Renal cortical epithelial cell (primary cell): ENCODE data around the gene LRRC2. TPM values are rescaled to one million over a fixed set of nuclear protein-coding genes. Genes with fewer than 3 reads are reported as not detected.
A peak's percentile ranks its signal among the peaks of the same experiment; 100 is the strongest.
"Not testable (repeated sequence)": the region's sequence is repeated elsewhere in the genome, so short reads cannot be mapped to it uniquely, and the experiment has no call there.

ENCODE experiments used
- DNase-seq: peaks from one replicate; pipeline ENCODE4 v3.0.0-alpha.2; 2011; ENCODE audit warnings: low read depth
- total RNA-seq: library from RNA; depleted of rRNA; stranded (reverse); fragments of >200 nt; gene quantifications from 2 replicates; pipeline ENCODE4 v1.2.3, GENCODE V29; 2014

LRRC2 gene
- total RNA-seq, 1 donor from 2014 or later = 0.45 TPM

GRCh38 chr3:46584598-46585467 is 18.7 kb upstream of the LRRC2 start:
- DNase-seq = no peak

DNA sequence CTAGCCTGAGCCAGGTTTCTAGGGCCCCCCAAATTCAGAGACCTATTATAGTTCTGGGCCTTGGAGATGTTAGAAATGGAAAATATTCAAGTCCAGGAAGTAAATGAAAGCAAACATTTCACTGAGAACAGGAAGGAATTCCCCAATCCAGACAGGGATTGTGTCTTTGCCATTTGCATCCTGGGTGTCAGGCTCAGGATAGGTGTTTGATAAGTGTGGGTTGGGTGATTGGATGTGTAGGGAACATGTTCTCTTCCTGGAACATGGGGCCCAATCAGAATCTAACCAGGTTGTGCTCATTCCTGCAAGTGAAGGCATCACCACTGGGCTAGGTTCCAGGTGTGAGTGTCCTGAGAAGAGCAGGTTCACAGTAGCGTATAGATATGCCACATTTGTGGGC is 14.6 kb upstream of the LRRC2 start:
- no peak for DNase-seq

DNA sequence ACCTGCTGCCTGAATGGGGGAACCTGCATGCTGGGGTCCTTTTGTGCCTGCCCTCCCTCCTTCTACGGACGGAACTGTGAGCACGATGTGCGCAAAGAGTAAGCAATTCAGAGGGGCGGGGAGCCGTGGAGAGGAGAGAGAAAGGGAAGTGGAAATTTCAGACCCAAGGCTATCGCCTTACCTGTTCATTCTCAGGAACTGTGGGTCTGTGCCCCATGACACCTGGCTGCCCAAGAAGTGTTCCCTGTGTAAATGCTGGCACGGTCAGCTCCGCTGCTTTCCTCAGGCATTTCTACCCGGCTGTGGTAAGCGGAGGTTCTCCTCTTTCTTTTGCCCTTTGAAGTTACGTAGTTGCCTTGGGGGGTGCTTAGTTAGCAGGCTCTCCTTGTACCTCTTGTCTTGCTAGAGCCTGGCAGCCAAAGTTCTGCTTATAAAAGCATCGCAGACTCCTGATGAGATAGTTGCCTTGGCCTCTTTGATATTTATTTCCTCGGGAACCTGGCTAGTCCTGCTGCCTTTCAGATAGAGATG is 13.7 kb upstream of the LRRC2 start:
- no peak for DNase-seq

- DNase-seq = no peak
Measured at GRCh38 chr3:46578973-46579755, 13.1 kb upstream of the LRRC2 start.

DNA sequence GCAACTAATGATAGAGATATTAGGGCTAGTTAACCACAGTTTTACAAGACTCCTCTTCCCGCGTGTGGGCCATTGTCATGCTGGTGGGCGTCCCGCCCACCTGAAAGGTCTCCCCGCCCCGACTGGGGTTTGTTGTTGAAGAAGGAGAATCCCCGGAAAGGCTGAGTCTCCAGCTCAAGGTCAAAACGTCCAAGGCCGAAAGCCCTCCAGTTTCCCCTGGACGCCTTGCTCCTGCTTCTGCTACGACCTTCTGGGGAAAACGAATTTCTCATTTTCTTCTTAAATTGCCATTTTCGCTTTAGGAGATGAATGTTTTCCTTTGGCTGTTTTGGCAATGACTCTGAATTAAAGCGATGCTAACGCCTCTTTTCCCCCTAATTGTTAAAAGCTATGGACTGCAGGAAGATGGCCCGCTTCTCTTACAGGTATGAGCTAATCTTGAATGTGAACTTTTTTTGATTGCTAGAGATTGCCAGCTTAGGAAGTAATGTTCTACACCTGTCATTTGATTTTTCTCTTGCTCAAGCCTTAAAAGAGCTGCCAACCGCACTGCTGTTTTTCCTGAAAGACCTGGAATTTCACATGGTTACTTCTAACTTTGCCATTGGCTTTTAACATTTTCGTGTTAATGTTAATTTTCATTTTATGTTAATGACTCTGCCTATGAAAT is 11.6 kb upstream of the LRRC2 start:
- DNase-seq = not testable (repeated sequence)

DNA sequence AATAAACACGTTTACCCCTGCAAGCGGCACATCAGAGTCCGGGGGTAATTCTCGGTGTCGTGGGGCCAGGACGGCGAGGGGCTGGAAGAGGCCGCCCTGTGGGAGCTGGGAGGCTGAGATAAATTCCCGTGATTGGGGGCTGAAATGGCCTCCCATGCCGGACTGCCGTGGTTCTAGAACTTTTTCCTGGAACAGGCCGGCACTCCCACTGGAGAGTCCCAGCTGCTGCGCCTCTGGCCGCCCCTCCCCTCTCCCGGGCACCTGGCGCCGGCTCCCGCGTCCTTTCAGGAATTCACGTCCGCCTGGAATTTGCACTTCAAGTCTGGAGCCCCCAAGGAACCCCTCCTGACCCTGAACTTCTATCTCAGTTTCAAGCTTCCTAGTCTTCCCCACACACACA is 10.8 kb upstream of the LRRC2 start:
- no peak for DNase-seq

- DNase-seq = no peak
Measured at GRCh38 chr3:46576386-46576785, 10.3 kb upstream of the LRRC2 start.

DNA sequence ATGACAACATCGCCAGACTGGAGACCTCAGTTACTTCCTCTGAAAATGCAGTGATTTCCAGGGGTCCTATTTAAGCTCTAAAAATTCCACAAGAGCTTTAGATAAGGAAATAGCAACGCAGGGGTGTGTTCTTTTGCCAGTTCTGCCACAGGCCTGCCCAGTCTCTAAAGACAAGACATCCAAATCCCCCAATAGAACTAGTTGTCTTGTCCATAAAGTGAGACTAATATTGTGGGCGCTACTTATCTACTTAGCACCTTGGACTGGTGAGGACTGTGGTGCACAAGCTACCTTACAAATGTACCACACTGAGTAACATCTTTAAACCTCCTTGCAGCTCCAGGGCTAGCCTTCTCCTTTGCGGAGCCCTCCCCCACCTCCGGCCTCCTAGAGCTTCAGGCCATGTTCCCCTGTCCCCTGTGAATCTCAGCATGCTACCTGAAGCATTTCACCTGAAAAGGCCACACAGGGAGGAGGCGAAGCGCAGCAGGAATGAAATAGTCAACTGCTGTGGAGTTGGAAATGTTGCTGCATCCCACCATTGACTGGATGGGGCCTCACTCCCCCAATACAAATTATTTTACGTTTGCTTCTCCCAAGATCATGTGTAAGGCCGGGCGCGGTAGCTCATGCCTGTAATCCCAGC is 9.6 kb upstream of the LRRC2 start:
- DNase-seq = no peak

DNA sequence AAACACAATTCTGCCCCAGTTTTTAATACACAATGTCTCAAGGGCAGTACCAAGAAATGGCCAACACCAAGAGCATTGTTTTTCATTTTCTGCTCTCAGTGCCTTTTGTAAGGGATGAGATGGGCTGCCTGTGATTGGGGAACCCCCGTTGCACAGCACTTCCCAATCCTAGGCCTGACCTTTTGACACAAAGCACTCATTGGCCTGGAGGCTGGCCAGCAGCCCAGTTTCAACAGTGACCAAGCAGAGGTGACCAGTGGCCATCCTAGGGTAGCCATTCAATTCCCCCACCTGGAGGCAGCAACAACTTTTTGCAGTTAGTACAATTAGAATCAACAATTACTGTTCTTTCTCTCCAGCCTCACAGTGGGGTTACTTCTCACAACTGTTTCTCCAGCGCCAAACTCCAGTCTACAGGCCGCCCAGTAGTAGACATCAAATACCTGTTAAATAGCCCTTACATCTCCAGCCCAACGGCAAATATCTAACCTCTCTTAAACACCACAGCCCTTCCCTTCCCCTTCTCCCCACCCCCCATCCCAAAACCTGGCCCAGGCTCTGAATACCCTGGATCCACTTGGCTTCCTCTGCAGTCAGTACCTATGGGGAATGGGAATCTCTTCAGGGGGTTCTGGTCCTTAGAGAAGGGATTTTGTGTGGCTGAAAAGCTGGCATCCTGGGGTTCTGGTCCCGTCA is 8.9 kb upstream of the LRRC2 start:
- DNase-seq = no peak

GRCh38 chr3:46574243-46574646 is 8.1 kb upstream of the LRRC2 start:
- peak; percentile 71 for DNase-seq

DNA sequence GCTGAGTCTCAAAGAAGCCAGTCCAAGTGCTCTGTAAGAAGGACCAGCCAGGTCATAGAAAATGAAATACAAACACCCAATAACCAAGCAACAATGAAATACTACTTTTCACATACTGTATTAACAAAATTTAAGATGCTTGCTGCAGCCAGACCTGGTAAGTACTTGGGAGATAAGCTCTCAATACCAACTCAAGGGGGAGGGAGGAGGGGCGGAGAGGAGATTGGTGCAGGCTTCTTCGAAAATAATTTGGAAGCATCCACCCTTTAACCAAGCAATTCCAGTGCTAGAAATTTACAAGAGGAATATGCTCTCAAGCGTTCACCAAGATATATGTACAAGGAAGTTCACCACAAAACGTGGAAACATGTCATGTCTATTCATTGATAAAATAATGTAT is 7.6 kb upstream of the LRRC2 start:
- no peak for DNase-seq

DNA sequence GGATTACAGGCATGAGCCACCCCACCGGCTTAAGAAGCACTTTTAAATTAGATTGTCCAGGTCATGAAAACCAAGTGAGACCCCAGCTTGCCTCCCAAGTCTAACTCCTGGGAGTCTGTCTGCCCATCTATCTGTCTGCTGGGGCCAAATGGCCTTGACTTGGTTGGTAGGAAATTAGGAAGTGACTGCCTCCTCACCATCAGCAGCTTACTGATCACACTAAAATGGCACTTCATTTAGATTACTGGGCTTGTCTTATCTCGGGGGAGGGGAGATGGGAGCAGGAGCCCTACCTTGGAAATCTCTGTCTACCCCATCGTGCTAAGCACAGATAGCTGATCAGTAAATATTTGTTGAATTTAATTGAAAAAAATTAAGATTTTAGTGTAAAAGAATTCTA is 5.6 kb upstream of the LRRC2 start:
- no peak for DNase-seq

- no peak for DNase-seq
Measured at GRCh38 chr3:46565607-46566039, 479 bp downstream of the LRRC2 start.

DNA sequence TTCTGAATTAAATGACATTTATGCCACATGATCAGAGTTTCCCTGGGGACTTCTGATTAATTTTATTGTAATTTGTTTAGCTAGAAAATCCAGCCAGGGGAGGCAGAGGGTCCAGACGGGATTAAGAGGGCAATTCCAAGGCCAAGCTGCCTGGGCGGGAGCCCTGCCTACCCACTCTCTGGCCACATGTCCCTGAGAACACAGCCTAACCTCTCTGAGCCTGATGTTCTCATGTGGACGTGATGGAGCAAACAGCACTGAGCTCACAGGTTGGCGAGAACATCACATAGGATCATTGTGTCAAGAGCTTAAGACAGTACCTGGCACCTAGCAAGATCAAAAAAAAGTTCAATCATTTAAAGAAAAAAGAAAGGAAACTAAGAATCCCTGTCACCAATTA is 1.0 kb downstream of the LRRC2 start:
- DNase-seq = no peak

- DNase-seq = no peak
Measured at GRCh38 chr3:46564190-46565021, 1.7 kb downstream of the LRRC2 start.

DNA sequence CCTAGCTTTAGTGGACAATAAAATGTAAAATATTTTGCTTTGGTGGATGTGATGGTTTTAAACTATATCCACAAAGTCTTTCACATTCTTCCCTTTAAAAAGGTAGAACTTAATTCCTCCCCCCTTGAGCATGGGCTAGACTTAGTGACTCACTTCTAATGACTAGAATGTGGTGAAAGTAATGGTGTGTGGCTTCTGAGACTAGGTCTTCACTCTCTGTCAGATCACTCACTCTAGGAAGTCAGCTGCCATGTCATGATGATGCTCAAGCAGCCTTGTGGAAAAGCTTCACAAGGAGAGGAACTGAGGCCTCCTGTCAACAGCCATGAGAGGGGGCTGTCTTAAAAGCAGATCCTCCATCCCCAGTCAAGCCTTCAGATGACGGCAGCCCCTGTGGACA is 4.2 kb downstream of the LRRC2 start:
- peak; percentile 47 for DNase-seq

- no peak for DNase-seq
Measured at GRCh38 chr3:46561511-46561910, 4.6 kb downstream of the LRRC2 start.

DNA sequence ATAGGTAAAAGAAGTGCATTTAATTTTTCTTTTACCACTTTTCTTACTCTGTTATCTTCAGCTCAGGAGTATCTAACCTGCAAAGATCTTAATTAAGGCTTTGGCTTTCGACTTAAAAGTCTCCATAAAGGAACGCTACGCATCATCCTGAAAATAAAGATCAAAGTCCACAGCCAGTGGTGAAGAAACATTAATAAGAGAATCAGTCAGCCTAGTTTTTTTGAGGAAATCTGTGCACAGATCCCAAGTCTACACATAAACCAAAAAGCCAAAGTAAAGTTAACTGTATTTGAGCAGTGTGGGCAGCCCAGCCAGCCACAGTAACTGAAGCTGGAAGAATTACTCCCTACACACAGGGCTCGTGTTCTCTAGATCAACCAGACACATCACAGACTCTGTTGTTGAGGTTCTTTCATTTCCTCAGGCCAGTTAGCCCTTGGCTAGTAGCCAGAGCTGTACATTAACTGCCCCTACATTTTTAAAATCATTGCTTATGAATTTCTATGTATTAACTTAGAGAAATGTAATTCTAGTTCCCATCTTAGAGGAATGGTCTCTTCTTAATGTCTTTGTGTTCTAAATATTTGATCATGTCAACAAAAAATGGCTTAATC is 6.9 kb downstream of the LRRC2 start:
- DNase-seq = no peak

- DNase-seq = peak; percentile 87
Measured at GRCh38 chr3:46558184-46559043, 7.7 kb downstream of the LRRC2 start.
